Measurements from ENCODE around the gene ZNF8. TPM values are rescaled to one million over a fixed set of nuclear protein-coding genes. Genes with fewer than 3 reads are reported as not detected.
A peak's percentile ranks its signal among the peaks of the same experiment; 100 is the strongest.
"Not testable (repeated sequence)": the region's sequence is repeated elsewhere in the genome, so short reads cannot be mapped to it uniquely, and the experiment has no call there.

ZNF8 gene
- total and polyA plus RNA-seq, 7 donors, result 0.35 to 2.5 (median 1.5) TPM

GRCh38 chr19:58338336-58338735 is 59.6 kb downstream of the ZNF8 start:
- no peak for TF ChIP-seq CTCF (IDR thresholded peaks at IDR 0.05)
- Histone ChIP-seq H3K36me3 (ENCODE audit: insufficient read depth in 1 of 2, low read depth in 1 of 2) (peaks cover 9 to 62% of the 10 kb centered on the region in 2 donors), H3K27ac (no peak overlapping the region), H3K4me3 (no peak overlapping the region), H3K9me3 (no peaks in the 10 kb centered on the region), H3K27me3 (ENCODE audit: insufficient read depth in 3 of 3, low read length in 2 of 3) (no peaks in the 10 kb centered on the region), H3K4me1 (no peaks in the 10 kb centered on the region)
- DNase-seq (no peak), ATAC-seq (no peak)
- WGBS, 3 donors, result 97% methylated on average over 11 of the region's 11 CpGs
- intact Hi-C loops (cut with DNase I), result no loop called here

- TF ChIP-seq CTCF (IDR thresholded peaks at IDR 0.05), result no peak
- DNase-seq (no peak), ATAC-seq (no peak)
- WGBS, 3 donors, result 75 to 79% (median 75%) methylated on average over 30 of the region's 30 CpGs
- no peaks in the 10 kb centered on the region for H3K9me3 ChIP-seq
- no peak overlapping the region for H3K27ac ChIP-seq
- no peak overlapping the region for H3K4me3 ChIP-seq
- peaks cover 9 to 62% of the 10 kb centered on the region in 2 donors for H3K36me3 ChIP-seq (ENCODE audit: insufficient read depth in 1 of 2, low read depth in 1 of 2)
- intact Hi-C loops (cut with DNase I), result no loop called here
- no peaks in the 10 kb centered on the region for H3K4me1 ChIP-seq
- H3K27me3 ChIP-seq (ENCODE audit: insufficient read depth in 3 of 3, low read length in 2 of 3), result no peaks in the 10 kb centered on the region
These were observed 60.2 kb downstream of the ZNF8 start for GRCh38 chr19:58338825-58339558.

- no peak for DNase-seq
- intact Hi-C loops (cut with DNase I), result no loop called here
- TF ChIP-seq CTCF (IDR thresholded peaks at IDR 0.05), result no peak
- no peaks in the 10 kb centered on the region for H3K9me3 ChIP-seq
- H3K36me3 ChIP-seq (ENCODE audit: insufficient read depth in 1 of 2, low read depth in 1 of 2), result peaks cover 0 to 9% of the 10 kb centered on the region in 2 donors
- 66 to 71% (median 69%) methylated on average over 5 of the region's 5 CpGs for WGBS, 3 donors
- H3K27me3 ChIP-seq (ENCODE audit: insufficient read depth in 3 of 3, low read length in 2 of 3), result peaks cover 0 to 34% (median 7%) of the 10 kb centered on the region in 3 donors
- H3K27ac ChIP-seq, result no peak overlapping the region
- no peak for ATAC-seq
- no peak overlapping the region for H3K4me3 ChIP-seq
- H3K4me1 ChIP-seq, result no peaks in the 10 kb centered on the region
These were observed 66.8 kb downstream of the ZNF8 start for GRCh38 chr19:58345558-58345957.

GRCh38 chr19:58346961-58347929 is 68.5 kb downstream of the ZNF8 start:
- intact Hi-C loops (cut with DNase I), result no loop called here
- DNase-seq (peak; percentile 54 to 73), ATAC-seq (peak; percentile 83 to 95 (median 86))
- no peaks in the 10 kb centered on the region for H3K36me3 ChIP-seq (ENCODE audit: insufficient read depth in 1 of 2, low read depth in 1 of 2)
- no peaks in the 10 kb centered on the region for H3K4me1 ChIP-seq
- peak overlapping the region; percentile 73 for H3K4me3 ChIP-seq
- peak overlapping the region; percentile 53 for H3K27ac ChIP-seq
- WGBS, 3 donors, result 1 to 2% (median 2%) methylated on average over 55 to 82 of the region's 82 CpGs
- peaks cover 0 to 38% (median 11%) of the 10 kb centered on the region in 3 donors for H3K27me3 ChIP-seq (ENCODE audit: insufficient read depth in 3 of 3, low read length in 2 of 3)
- no peaks in the 10 kb centered on the region for H3K9me3 ChIP-seq
- no peak for TF ChIP-seq CTCF (IDR thresholded peaks at IDR 0.05)

GRCh38 chr19:58348080-58348479 is 69.3 kb downstream of the ZNF8 start:
- DNase-seq; intact Hi-C loops (cut with DNase I); ATAC-seq: not testable (repeated sequence)

More at GRCh38 chr19:58348080-58348479, 69.3 kb downstream of the ZNF8 start:
- H3K9me3 ChIP-seq; H3K27ac ChIP-seq; H3K36me3 ChIP-seq (ENCODE audit: insufficient read depth in 1 of 2, low read depth in 1 of 2); H3K4me1 ChIP-seq: not testable (repeated sequence)
- peaks cover 0 to 38% (median 11%) of the 10 kb centered on the region in 3 donors for H3K27me3 ChIP-seq (ENCODE audit: insufficient read depth in 3 of 3, low read length in 2 of 3)
- WGBS, 3 donors, result 11 to 22% (median 16%) methylated on average over 12 of the region's 12 CpGs
- peak overlapping the region; percentile 73 for H3K4me3 ChIP-seq
